GM19025 (cell line): ENCODE results near the gene MOB1B.
A peak's percentile ranks its signal among the peaks of the same experiment; 100 is the strongest.
"Not testable (repeated sequence)": the region's sequence is repeated elsewhere in the genome, so short reads cannot be mapped to it uniquely, and the experiment has no call there.

Experiments used
- ATAC-seq: cut with Tn5 transposase; IDR thresholded peaks from one replicate; pipeline ENCODE4 v1.9.1; 2021; ENCODE audit warnings: mild to moderate bottlenecking, low read depth, moderate library complexity; ENCODE audit not compliant: unreplicated experiment

Gene MOB1B

GRCh38 chr4:70901984-70902576, at the start of gene MOB1B:
TSS of gene MOB1B (plus strand) at chr4:70902369. CDS start at chr4:70902537, 168 bp downstream.
- peak; percentile 81 for ATAC-seq

DNA sequence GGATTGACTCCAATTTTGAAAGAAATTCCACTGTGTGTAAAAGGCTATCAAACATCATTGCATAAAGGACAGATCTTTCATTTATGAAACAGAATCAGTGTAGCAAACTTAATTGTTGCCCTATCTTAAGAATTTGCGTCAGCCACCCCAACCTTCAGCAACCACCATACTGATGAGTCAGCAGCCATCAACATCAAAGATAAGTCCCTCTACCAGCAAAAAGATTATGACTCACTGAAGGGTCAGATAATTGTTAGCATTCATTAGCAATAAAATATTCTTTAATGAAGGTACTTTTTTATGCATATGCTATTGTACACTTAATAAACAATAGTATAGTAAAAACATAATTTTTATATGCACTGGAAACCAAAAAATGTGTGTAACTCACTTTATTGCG, 46.7 kb upstream of the MOB1B start:
- no peak for ATAC-seq

GRCh38 chr4:70858454-70858853, 43.7 kb upstream of the MOB1B start:
- no peak for ATAC-seq

GRCh38 chr4:70859066-70859465, 43.1 kb upstream of the MOB1B start:
- ATAC-seq: no peak

DNA sequence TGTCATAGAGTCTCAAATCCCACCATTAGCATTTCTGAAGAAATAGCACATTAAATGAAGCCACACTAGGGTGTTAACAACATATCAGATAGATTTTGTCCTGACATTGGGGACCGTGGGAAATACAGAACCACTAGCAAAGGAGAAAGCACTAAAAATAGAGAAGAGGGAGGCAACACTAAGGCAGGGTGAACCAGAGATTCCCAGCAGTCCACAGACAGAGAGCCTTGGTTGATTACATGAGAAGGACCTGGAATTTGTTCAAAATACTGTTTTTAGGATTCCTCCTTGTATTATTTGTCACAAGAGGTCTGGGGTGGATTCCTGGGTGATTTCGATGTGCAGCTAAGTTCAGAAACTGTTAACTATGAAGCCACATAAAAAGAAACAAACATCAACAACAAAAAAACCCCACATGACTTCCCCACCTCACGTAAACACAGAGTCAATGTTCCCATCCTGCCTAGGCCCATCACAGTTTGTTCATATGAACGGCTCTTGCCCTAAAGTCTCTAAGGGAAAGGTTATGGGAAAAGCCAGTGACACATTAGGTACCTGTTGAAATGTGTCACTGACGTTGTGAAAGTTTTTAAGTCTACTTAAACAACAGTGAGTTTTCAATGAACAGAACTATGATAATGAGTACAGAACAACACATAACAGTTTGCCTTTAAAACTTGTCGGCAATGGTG, 38.9 kb upstream of the MOB1B start:
- peak; percentile 65 for ATAC-seq

GRCh38 chr4:70868778-70869177, 33.4 kb upstream of the MOB1B start:
- ATAC-seq: no peak

GRCh38 chr4:70873216-70873615, 29.0 kb upstream of the MOB1B start:
- ATAC-seq: no peak

GRCh38 chr4:70874268-70875156, 27.7 kb upstream of the MOB1B start:
- ATAC-seq: no peak

- no peak for ATAC-seq
Measured at GRCh38 chr4:70877556-70877955, 24.6 kb upstream of the MOB1B start.

DNA sequence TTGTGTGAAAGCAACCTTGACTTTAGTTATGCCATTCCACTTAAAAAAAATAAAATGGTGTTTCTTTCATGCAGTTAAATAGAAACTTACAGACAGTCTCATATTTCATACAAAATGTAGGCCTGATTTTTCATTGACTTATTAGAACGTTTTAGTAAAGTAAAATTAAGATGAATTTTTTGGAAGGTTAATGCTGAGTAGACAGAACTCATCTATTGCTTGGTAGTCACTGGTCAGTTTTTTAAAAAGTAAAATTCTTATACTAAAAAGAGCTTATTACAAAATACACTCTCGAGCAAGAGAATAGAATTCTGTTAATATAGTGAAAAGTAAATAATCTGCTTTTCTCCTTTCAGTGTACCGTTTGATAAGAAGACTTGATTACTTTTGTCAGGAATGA, 21.4 kb upstream of the MOB1B start:
- ATAC-seq: no peak

DNA sequence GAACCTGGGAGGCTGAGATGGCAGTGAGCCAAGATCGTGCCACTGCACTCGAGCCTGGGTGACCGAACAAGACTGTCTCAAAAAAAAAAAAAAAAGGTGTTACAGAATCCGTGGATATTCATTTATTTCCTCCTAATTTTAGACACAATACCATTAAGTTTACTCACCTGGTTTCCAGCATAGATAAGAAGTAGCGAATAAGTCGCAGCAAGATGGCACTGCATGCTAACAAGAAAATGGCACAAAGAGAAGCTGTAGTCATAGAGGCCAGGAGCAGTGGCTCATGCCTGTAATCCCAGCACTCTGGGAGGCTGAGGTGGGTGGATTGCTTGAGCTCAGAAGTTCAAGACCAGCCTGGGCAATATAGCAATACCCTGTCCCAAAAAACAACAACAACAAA, 17.0 kb upstream of the MOB1B start:
- ATAC-seq: no peak

DNA sequence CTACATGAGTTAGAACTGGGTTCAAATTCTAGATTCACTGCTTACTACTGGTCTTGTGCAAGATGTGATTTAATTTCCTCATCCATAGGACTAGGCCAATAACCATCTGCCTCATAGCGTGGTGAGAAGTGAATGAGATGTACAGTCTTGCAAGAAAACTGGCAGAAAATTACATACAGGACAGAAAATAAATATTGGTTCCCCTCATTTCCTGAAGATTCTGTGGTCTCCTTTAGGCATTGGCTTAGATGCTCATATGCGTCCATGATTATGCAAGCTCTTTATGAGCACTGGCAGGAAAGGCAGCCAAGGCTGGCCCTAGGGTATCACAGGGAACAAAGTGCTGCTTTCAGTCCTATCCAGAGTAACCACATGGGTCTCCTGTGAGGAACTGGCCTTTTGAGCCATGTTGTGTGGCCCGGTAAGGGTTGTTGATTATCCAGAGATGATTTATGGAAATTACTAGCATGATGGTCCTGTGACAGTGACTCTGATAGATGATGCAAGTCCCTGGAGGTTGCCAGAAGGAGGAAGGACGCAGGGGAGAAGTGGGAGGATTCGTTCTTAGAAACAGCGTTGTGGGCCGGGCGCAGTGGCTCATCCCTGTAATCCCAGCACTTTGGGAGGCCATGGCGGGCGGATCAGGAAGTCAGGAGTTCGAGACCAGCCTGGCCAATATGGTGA, 9.9 kb upstream of the MOB1B start:
- no peak for ATAC-seq

GRCh38 chr4:70893790-70894189, 8.4 kb upstream of the MOB1B start:
- no peak for ATAC-seq

DNA sequence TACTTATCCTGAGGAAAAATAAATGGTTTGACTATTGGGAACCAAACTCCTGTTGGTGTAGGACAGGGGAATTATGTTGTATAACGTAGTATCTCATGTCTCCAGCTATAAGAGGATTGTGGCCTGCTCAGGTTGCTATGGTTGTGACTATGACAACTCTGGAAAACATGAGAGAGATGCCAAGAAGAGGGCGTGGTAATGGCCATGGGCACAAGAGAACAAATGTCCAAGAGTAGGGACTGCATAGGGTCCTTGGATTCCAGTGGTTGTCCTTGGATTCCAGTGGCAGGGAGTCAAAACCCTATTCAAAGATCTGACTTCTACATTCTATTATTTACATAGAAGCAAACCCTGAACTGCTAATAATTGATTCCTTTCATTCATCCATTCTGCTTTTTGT, 6.8 kb upstream of the MOB1B start:
- no peak for ATAC-seq

- no peak for ATAC-seq
Measured at GRCh38 chr4:70895811-70896491, 6.2 kb upstream of the MOB1B start.

- not testable (repeated sequence) for ATAC-seq
Measured at GRCh38 chr4:70898581-70898980, 3.6 kb upstream of the MOB1B start.

- no peak for ATAC-seq
Measured at GRCh38 chr4:70901607-70901983, 574 bp upstream of the MOB1B start.

- ATAC-seq: peak; percentile 44
Measured at GRCh38 chr4:70902577-70903290, 565 bp downstream of the MOB1B start.

GRCh38 chr4:70903291-70903603, 1.1 kb downstream of the MOB1B start:
- no peak for ATAC-seq

GRCh38 chr4:70908993-70909556, 6.9 kb downstream of the MOB1B start:
- no peak for ATAC-seq
